A549 (cell line): ENCODE measurements around the gene KCNAB1. TPM values are rescaled to one million over a fixed set of nuclear protein-coding genes. Genes with fewer than 3 reads are reported as not detected.
"Not testable (repeated sequence)": the region's sequence is repeated elsewhere in the genome, so short reads cannot be mapped to it uniquely, and the experiment has no call there.

Source experiments
- ATAC-seq, 2 experiments: fragments of 200-7000 bp in 1 of 2; fragments of >200 bp in 1 of 2; cut with Nextera tagmentation in 1 of 2; cut with Tn5 transposase in 1 of 2; 3 replicates each; pipeline versions ENCODE4 v1.8.0 to v1.9.1; 2018 to 2020; ENCODE audit warnings: mild to moderate bottlenecking in 1 of 2, moderate library complexity in 1 of 2
- CTCF ChIA-PET: fragments of 300-600 bp; sonication (Branson Sonifier 250); formaldehyde crosslinking; extraction: SDS; loops from one replicate; lab custom pipeline; 2021; ENCODE audit warnings: antibody characterized with exemption, inconsistent platforms; lab: Yijun Ruan, JAX
- POLR2A ChIA-PET: fragments of 350-600 bp; formaldehyde crosslinking; extraction: SDS; loops from one replicate; lab custom pipeline; 2021; ENCODE audit warnings: antibody characterized with exemption, inconsistent platforms; lab: Yijun Ruan, JAX
- DNase-seq, 2 experiments: peaks; one replicate each; pipeline versions ENCODE4 v3.0.0 to v3.0.0-alpha.2; 2011 to 2016; ENCODE audit warnings: low read depth in 1 of 2, low spot score in 1 of 2
- FAIRE-seq: peaks from 2 replicates; lab custom pipeline; 2011; peaks lifted over from hg19 to GRCh38; lab: Jason Lieb, UNC
- H3K27ac ChIP-seq, 2 experiments: fragments of >200 bp; sonication (Bioruptor Twin); formaldehyde crosslinking; 3 replicates each; pipeline ENCODE4 v1.5.1; 2016 to 2017
- H3K4me1 ChIP-seq: fragments of >200 bp; sonication (Bioruptor Twin); formaldehyde crosslinking; 3 replicates; pipeline ENCODE4 v1.6.1; 2016
- H3K4me2 ChIP-seq: fragments of >200 bp; sonication (Bioruptor Twin); formaldehyde crosslinking; 3 replicates; pipeline ENCODE4 v1.6.1; 2016
- H3K4me3 ChIP-seq: fragments of >200 bp; sonication (Bioruptor Twin); formaldehyde crosslinking; 3 replicates; pipeline ENCODE4 v1.5.1; 2016
- H3K9me3 ChIP-seq: fragments of >200 bp; sonication (Bioruptor Twin); formaldehyde crosslinking; 3 replicates; pipeline ENCODE4 v1.6.1; 2016
- CBX2 ChIP-seq: fragments of 200-600 bp; sonication (generic); IDR thresholded peaks from 2 replicates; pipeline ENCODE4 v1.6.1; 2016; ENCODE audit warnings: low read depth, mild to moderate bottlenecking, borderline replicate concordance
- CHD2 ChIP-seq: fragments of 150-350 bp; IDR thresholded peaks from 2 replicates; pipeline ENCODE4 v1.6.1; 2014; ENCODE audit warnings: low read length; ENCODE audit not compliant: partially characterized antibody
- EHMT2 ChIP-seq: fragments of 200-600 bp; sonication (generic); IDR thresholded peaks from 2 replicates; pipeline ENCODE4 v1.6.1; 2016; ENCODE audit warnings: antibody characterized with exemption, low read depth, mild to moderate bottlenecking, moderate library complexity
- FOXS1 ChIP-seq: fragments of 250-450 bp; sonication (Bioruptor Pico); IDR thresholded peaks from 2 replicates; pipeline ENCODE4 v1.5.0; 2020; ENCODE audit warnings: mild to moderate bottlenecking, moderate library complexity
- HOXB13 ChIP-seq: fragments of 250-450 bp; sonication (Bioruptor Pico); IDR thresholded peaks from 2 replicates; pipeline ENCODE4 v1.5.0; 2020; ENCODE audit warnings: low read depth, mild to moderate bottlenecking, moderate library complexity
- KDM5A ChIP-seq: fragments of 200-600 bp; sonication (generic); IDR thresholded peaks from 2 replicates; pipeline ENCODE4 v1.6.1; 2016; ENCODE audit warnings: antibody characterized with exemption, mild to moderate bottlenecking
- PHF8 ChIP-seq: fragments of 200-600 bp; sonication (generic); IDR thresholded peaks from 2 replicates; pipeline ENCODE4 v1.6.1; 2016; ENCODE audit warnings: low read depth, mild to moderate bottlenecking, antibody characterized with exemption, moderate library complexity, borderline replicate concordance
- POLR2A ChIP-seq: IDR thresholded peaks from 2 replicates; pipeline ENCODE4 v1.6.1; 2012; ENCODE audit warnings: mild to moderate bottlenecking, low read length
- RARB ChIP-seq: fragments of 250-450 bp; sonication (Bioruptor Pico); IDR thresholded peaks from 2 replicates; pipeline ENCODE4 v1.8.0; 2021; ENCODE audit warnings: mild to moderate bottlenecking, moderate library complexity
- RCOR1 ChIP-seq: fragments of 150-350 bp; IDR thresholded peaks from 2 replicates; pipeline ENCODE4 v1.6.1; 2014; ENCODE audit warnings: antibody characterized with exemption, low read length, low read depth
- WGBS: methylation state at CpG from one replicate; pipeline ENCODE4 v1.1.6; 2017; ENCODE audit errors: missing lambda C conversion rate; 5-methylcytosine and 5-hydroxymethylcytosine counted together
- polyA plus RNA-seq, 4 experiments: library from polyadenylated mRNA; depleted of rRNA in 3 of 4; stranded (reverse); fragments of >200 nt; fragmentation: RNase III in 1 of 4; extraction: RNeasy Plus Mini Kit Qiagen cat#74134 plus additional on column Dnase treatment in 1 of 4; gene quantifications; 2 replicates in 3 of 4; 3 replicates in 1 of 4; pipeline ENCODE4 v1.2.3, GENCODE V29; 2011 to 2017
- TF ChIP-seq, protein P1 (sequence below): IDR thresholded peaks from 2 replicates; pipeline ENCODE4 v1.6.1; 2012
- TF ChIP-seq, protein P2 (sequence below): fragments of 450-650 bp; IDR thresholded peaks from 2 replicates; pipeline ENCODE4 v1.6.1; 2014; ENCODE audit warnings: antibody characterized with exemption
- TF ChIP-seq, protein P3 (sequence below): IDR thresholded peaks from 2 replicates; pipeline ENCODE4 v1.6.1; 2012; ENCODE audit warnings: low read depth, borderline replicate concordance

KCNAB1 gene
- polyA plus RNA-seq, 2 of the 4 experiments (the other 2 are of a cell fraction): not detected

DNA sequence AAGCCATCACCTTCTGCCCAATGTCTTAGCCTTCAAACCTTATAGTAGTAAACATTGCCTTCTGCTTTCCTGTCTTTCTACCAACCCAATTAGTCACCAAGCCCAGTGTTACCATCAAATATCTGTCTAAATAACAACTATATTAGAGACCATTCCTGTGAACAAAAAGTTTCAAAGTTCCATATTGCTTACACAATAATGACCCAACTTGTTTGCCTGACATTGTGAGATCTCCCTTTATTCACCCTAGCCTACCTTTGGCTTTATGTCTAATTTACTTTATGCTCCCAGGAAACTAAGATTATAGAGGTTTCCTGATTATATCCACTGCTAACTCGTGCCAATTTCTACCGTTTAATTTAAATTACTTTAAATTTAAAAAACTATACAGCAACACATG lies 26.0 kb upstream of the KCNAB1 start (continued):
- TF ChIP-seq, protein P1, sequence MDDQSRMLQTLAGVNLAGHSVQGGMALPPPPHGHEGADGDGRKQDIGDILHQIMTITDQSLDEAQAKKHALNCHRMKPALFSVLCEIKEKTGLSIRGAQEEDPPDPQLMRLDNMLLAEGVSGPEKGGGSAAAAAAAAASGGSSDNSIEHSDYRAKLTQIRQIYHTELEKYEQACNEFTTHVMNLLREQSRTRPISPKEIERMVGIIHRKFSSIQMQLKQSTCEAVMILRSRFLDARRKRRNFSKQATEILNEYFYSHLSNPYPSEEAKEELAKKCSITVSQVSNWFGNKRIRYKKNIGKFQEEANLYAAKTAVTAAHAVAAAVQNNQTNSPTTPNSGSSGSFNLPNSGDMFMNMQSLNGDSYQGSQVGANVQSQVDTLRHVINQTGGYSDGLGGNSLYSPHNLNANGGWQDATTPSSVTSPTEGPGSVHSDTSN: no peak
- TF ChIP-seq RARB (CRISPR knock-in tag): no peak

DNA sequence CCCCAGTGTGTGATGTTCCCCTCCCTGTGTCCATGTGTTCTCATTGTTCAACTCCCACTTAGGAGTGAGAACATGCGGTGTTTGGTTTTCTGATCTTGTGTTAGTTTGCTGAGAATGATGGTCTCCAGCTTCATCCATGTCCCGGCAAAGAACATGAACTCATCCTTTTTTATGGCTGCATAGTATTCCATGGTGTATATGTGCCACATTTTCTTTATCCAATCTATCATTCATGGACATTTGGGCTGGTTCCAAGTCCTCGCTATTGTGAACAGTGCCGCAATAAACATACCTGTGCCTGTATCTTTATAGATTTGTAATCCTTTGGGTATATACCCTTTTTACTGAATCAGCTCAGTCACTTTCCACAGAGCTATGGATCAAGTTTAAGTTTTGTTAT lies 24.7 kb upstream of the KCNAB1 start:
- CTCF ChIA-PET, FAIRE-seq, H3K27ac ChIP-seq, H3K9me3 ChIP-seq, H3K4me2 ChIP-seq, H3K4me1 ChIP-seq, DNase-seq, POLR2A ChIA-PET, H3K4me3 ChIP-seq, ATAC-seq: not testable (repeated sequence)
- WGBS: 48% methylated on average over 4 of the region's 4 CpGs

DNA sequence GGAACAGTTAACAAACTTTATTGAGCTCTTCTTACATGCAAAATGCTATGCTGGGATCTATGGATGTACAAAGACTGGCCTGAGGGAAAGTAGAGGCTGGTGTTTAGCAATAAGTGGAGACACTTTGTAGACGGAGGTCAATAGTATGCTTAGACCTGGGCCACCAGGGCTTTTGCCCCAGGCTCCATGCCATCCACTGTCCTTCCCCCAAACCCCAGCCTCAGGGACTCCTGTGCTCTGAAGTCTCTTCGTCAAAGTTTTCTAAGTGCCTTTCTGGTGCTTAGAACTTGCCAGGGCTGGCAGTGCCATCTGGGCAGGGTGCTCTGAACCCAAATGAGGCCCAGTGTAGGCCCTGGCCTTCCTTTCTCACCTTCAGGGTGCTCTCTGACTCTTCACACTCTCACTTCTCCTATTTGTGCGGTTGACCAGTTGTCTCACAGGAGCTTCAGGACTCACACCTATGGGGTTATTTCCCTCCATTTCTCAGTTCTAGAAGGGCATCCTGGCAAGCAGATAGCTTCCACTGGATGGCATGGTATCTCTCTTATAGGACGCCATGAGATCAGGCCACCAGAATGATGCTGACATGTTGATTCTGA lies 21.8 kb upstream of the KCNAB1 start:
- H3K9me3 ChIP-seq: 0 out of 3 replicates have a peak, but pooled peaks cover 3% of the 10 kb centered on the region
- ChIA-PET CTCF (no interaction called here), POLR2A (no interaction called here)

DNA sequence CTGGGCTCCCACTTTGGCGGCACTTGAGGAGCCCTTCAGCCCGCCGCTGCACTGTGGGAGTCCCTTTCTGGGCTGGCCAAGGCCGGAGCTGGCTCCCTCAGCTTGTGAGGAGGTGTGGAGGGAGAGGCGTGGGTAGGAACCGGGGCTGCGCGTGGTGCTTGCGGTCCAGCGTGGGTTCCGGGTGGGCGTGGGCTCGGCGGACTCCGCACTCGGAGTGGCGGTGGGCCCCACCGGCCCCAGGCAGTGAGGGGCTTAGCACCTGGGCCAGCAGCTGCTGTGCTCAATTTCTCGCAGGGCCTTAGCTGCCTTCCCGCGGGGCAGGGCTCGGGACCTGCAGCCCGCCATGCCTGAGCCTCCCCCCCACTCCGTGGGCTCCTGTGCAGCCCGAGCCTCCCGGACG lies 21.0 kb upstream of the KCNAB1 start:
- H3K4me1 ChIP-seq, H3K9me3 ChIP-seq, POLR2A ChIA-PET, H3K4me3 ChIP-seq, FAIRE-seq, ATAC-seq, H3K27ac ChIP-seq, H3K4me2 ChIP-seq, CTCF ChIA-PET, DNase-seq: not testable (repeated sequence)
- 63% methylated on average over 12 of the region's 27 CpGs for WGBS

More for the DNA sequence above, 21.8 kb upstream of the KCNAB1 start:
- H3K27ac ChIP-seq: no peak overlapping the region
- WGBS: 61% methylated on average over 4 of the region's 4 CpGs
- DNase-seq: no peak
- FAIRE-seq: no peak
- H3K4me3 ChIP-seq: no peak overlapping the region
- ATAC-seq: no peak
- no peak overlapping the region for H3K4me2 ChIP-seq
- TF ChIP-seq CHD2 (no peak), PHF8 (no peak), FOXS1 (CRISPR knock-in tag) (no peak), RCOR1 (no peak), POLR2A (no peak), HOXB13 (CRISPR knock-in tag) (no peak), KDM5A (no peak), CBX2 (no peak), EHMT2 (no peak)
- TF ChIP-seq, protein P2, sequence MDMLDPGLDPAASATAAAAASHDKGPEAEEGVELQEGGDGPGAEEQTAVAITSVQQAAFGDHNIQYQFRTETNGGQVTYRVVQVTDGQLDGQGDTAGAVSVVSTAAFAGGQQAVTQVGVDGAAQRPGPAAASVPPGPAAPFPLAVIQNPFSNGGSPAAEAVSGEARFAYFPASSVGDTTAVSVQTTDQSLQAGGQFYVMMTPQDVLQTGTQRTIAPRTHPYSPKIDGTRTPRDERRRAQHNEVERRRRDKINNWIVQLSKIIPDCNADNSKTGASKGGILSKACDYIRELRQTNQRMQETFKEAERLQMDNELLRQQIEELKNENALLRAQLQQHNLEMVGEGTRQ: no peak
- TF ChIP-seq, protein P1: no peak
- TF ChIP-seq, protein P3, sequence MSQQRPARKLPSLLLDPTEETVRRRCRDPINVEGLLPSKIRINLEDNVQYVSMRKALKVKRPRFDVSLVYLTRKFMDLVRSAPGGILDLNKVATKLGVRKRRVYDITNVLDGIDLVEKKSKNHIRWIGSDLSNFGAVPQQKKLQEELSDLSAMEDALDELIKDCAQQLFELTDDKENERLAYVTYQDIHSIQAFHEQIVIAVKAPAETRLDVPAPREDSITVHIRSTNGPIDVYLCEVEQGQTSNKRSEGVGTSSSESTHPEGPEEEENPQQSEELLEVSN: no peak
- no peaks in the 10 kb centered on the region for H3K4me1 ChIP-seq

DNA sequence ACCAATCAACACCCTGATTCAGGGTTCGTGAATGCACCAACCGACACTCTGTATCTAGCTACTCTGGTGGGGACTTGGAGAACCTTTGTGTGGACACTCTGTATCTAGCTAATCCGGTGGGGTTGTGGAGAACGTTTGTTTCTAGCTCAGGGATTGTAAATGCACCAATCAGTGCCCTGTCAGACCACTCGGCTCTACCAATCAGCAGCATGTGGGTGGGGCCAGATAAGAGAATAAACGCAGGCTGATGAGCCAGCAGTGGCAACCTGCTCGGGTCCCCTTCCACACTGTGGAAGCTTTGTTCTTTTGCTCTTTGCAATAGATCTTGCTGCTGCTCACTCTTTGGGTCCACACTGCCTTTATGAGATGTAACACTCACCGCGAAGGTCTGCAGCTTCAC lies 20.4 kb upstream of the KCNAB1 start:
- H3K27ac ChIP-seq, H3K9me3 ChIP-seq, ATAC-seq, POLR2A ChIA-PET, H3K4me3 ChIP-seq, H3K4me2 ChIP-seq, DNase-seq, H3K4me1 ChIP-seq, FAIRE-seq: not testable (repeated sequence)
- CTCF ChIA-PET: interaction anchor here (0.6 kb wide), 1 partner anchor 138 kb away, joined by 3 read pairs; no protein-coding TSS in a partner anchor
- WGBS: 53% methylated on average over 9 of the region's 9 CpGs
